ENCODE data around the gene GOLM1.
A peak's percentile ranks its signal among the peaks of the same experiment; 100 is the strongest.

GOLM1 gene

GRCh38 chr9:86099701-86100364 is 475 bp upstream of the GOLM1 start:
- peak; percentile 2 for TF ChIP-seq CTCF (IDR thresholded peaks at IDR 0.05; ENCODE audit: low read depth, low read length, missing control alignments)
- H3K4me3 ChIP-seq (ENCODE audit: low read depth, low read length) = peak overlapping the region; percentile 56
- no peak for DNase-seq (ENCODE audit: low read depth)

GRCh38 chr9:86097510-86098224 is 1.7 kb downstream of the GOLM1 start:
- no peak overlapping the region for H3K4me3 ChIP-seq (ENCODE audit: low read depth, low read length)

GRCh38 chr9:86096386-86096785 is 3.0 kb downstream of the GOLM1 start:
- H3K4me3 ChIP-seq (ENCODE audit: low read depth, low read length) = no peak overlapping the region
- no peak for DNase-seq (ENCODE audit: low read depth)
- TF ChIP-seq CTCF (IDR thresholded peaks at IDR 0.05; ENCODE audit: low read depth, low read length, missing control alignments) = no peak

More at GRCh38 chr9:86097510-86098224, 1.7 kb downstream of the GOLM1 start:
- no peak for DNase-seq (ENCODE audit: low read depth)
- no peak for TF ChIP-seq CTCF (IDR thresholded peaks at IDR 0.05; ENCODE audit: low read depth, low read length, missing control alignments)

GRCh38 chr9:86093788-86094555 is 5.4 kb downstream of the GOLM1 start:
- TF ChIP-seq CTCF (IDR thresholded peaks at IDR 0.05; ENCODE audit: low read depth, low read length, missing control alignments) = no peak
- DNase-seq (ENCODE audit: low read depth) = no peak
- H3K4me3 ChIP-seq (ENCODE audit: low read depth, low read length) = no peak overlapping the region

- no peak for DNase-seq (ENCODE audit: low read depth)
- no peak overlapping the region for H3K4me3 ChIP-seq (ENCODE audit: low read depth, low read length)
- TF ChIP-seq CTCF (IDR thresholded peaks at IDR 0.05; ENCODE audit: low read depth, low read length, missing control alignments) = no peak
These were observed 7.9 kb downstream of the GOLM1 start for GRCh38 chr9:86091477-86091876.

GRCh38 chr9:86082870-86083269 is 16.5 kb downstream of the GOLM1 start:
- DNase-seq (ENCODE audit: low read depth) = no peak
- no peak overlapping the region for H3K4me3 ChIP-seq (ENCODE audit: low read depth, low read length)
- TF ChIP-seq CTCF (IDR thresholded peaks at IDR 0.05; ENCODE audit: low read depth, low read length, missing control alignments) = no peak
